GM19438 (cell line): ENCODE data around the gene CALD1.

Experiments used
- ATAC-seq: cut with Tn5 transposase; IDR thresholded peaks from one replicate; pipeline ENCODE4 v1.9.1; 2021; ENCODE audit warnings: low read depth; ENCODE audit not compliant: unreplicated experiment

CALD1 gene

GRCh38 chr7:134784251-134785049 lies 5.0 kb downstream of the CALD1 start:
- no peak for ATAC-seq

GRCh38 chr7:134785842-134786241 lies 6.4 kb downstream of the CALD1 start:
- no peak for ATAC-seq

DNA sequence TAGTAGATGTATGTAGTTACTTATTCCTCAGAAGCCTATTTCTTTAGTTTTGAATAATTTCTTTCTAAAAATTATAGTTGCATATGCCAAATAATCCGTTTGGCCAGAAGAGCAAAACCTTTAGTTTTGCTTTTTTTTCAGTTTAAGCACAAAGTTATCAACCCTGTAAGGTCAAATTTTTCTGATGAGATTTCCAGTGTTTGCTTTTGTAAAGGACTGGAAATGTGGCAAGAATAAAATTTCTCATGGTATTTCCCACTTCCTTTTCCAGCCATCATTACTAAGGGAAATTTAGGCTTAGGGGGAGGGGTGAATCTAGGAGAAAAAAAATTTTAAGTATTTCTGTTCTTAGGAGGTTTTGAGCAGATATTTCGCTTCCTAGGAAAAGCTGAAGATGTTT lies 7.6 kb downstream of the CALD1 start:
- ATAC-seq: no peak

DNA sequence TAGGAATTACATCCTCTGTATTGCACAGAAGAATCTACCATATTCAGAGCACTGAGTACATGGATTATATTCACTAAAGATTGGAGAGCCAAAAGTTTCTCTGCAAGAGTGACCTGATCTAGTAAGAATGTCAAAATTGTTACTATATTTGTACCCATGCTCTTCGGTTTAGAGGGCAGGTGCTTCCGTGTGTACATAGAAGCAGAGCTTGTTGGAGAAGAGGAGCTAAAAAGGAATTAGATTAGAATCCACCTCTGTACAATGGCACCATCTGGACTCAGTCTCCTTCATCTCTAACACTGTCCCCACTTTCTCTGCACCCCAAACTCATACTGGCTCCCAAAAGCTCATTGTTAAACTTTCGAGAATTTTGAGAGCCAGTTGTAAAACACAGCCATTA lies 8.3 kb downstream of the CALD1 start:
- no peak for ATAC-seq

GRCh38 chr7:134788191-134788590 lies 8.8 kb downstream of the CALD1 start:
- ATAC-seq: no peak

GRCh38 chr7:134789967-134790685 lies 10.7 kb downstream of the CALD1 start:
- no peak for ATAC-seq

- ATAC-seq: no peak
Observed at GRCh38 chr7:134792968-134793367, 13.5 kb downstream of the CALD1 start.

- ATAC-seq: no peak
Observed at GRCh38 chr7:134795231-134795630, 15.8 kb downstream of the CALD1 start.

DNA sequence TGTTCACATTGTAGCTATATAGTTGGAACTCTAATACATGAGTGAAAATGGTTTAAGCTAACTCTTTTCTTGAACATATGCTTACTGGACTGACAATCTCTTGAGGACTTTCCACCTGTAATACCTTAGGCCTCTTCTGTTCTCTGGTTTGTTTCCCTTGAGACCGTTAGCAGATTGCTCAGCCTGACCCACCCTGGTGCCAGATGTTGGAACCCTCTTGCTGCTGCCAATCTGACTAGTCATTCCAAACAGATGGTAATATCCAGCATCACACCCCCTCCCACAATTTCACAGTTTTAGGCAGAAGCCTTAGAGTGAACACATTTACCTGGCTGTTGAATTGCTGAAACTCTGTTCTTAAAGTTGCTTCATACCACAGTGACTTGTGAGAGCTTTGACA lies 18.7 kb downstream of the CALD1 start:
- ATAC-seq: no peak

DNA sequence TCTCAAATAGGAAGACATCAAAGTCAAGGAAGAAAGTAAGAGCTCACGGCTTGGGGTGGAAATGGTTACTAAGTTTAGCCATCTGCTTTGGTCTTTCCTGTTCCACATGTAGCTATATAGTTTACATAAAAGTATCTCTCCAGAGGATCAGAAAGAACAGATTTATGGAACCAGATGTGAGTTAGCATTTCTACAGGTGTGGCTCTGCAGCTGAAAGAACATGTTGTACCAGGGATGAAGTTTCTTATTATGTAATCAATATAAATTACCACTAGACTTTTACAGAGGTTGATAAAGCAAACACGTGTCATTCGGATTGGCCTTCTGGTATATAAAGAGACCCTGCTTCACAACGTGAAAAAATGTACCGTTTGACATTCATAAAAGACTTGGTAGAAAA lies 19.9 kb downstream of the CALD1 start:
- ATAC-seq: no peak

DNA sequence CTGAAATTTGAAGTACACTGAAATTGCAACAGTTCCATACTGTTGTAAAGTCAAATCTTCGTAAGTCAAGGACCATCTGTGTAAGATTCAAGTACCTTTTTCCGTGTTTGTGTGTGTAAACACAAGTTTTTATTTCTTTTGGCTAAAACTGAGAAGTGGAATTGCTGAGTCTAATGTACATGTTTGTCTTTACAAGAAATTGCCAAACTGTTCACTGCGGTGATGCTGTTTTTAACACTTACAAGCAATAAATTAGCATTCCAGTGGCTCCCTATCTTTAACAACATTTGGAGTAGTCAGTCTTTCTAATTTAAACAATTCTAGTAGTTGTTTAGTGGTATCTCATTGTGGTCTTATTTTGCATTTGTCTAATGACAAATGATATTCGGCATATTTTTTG lies 23.3 kb downstream of the CALD1 start:
- ATAC-seq: no peak

- ATAC-seq: no peak
Observed at GRCh38 chr7:134804351-134804750, 24.9 kb downstream of the CALD1 start.

DNA sequence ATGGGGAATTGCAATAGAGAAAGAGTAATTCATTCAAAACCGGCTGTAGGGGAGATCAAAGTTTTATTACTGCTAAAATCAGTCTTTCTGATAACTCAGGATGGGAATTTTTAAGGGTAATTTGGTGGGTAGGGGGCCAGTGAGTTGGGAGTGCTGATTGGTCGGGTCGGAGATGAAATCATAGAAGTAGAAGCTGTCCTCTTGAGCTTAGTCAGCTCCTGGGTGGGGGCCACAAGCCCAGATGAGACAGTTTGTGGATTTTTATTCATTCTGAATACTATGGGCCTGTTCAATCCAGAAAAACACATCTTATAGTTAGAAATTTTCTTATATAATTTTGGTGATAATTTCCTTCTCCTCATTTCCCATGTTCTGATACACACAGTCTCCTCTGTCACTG lies 25.4 kb downstream of the CALD1 start:
- ATAC-seq: no peak

DNA sequence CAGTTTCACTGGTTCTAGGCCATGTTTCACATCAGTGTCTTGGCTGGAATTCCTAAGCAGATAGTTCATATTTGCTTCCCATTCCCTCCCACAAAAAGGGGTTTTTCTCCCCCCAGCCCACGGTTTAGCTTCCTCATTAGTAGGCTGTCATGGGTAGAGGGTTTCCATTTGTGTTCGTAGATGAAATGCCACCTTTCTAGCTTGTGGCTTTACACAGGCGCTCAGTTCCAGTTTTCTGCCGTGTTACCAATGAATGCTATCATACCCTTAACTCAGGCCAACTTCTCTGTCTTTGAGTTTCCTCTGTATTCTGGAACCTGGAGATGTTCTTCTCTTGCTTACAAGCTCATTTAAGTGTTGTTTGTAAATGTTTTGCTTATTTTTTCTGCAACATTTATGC lies 26.8 kb downstream of the CALD1 start:
- no peak for ATAC-seq

DNA sequence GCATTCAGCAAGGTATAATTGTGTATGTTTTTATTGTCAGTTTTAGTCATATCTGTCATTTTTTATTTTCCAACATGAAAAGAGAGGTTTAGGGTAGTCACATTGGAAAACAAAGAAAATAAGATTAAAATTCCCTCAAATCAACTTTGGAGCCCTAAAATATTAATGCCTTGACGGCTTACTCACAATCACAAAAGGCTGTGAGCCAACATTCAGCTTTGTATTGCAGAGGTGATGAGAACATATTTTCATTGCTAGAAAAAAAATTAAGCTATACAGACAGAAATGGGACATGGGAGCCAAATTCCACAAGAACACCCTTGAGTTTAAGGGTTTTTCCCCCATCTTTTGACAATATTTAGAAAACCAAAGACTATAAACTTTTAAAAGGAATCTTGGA lies 30.2 kb downstream of the CALD1 start:
- ATAC-seq: no peak

GRCh38 chr7:134811765-134812164 lies 32.3 kb downstream of the CALD1 start:
- no peak for ATAC-seq

DNA sequence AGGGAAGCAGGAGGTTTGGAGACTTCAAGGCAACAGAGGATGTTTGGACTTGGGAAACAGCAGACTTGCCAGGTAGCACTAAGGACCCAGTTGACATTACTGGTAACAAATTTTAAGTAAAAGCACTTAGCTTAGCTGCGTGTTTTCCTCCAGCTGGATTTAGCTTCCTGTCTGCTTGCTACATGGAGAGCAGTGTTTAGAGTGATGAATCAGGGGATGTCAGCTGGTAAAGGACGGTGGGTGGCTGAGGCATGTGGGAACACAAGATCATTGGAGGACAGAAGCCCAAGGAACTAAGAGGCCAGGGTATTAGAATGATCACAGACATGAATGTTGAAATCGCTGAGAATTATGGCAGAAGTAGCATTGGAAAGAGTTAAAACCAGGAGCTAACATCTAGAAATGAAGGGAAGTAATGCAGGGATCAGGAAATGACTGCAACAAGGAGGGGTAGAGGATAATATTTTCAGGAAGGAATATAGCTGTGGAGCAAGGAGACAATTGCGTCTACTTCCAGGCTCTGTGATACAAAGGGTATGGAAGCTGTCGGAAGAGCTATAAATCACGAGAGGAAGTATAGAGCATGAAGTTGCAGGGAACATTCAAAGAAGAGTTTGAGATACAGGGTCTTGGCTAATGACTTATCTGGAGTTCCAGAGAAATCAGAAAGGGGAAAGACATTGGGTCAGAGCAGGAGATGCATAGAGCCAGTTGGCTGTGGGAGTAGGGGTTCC lies 34.4 kb downstream of the CALD1 start:
- ATAC-seq: no peak

GRCh38 chr7:134814730-134815364 lies 35.4 kb downstream of the CALD1 start:
- no peak for ATAC-seq

DNA sequence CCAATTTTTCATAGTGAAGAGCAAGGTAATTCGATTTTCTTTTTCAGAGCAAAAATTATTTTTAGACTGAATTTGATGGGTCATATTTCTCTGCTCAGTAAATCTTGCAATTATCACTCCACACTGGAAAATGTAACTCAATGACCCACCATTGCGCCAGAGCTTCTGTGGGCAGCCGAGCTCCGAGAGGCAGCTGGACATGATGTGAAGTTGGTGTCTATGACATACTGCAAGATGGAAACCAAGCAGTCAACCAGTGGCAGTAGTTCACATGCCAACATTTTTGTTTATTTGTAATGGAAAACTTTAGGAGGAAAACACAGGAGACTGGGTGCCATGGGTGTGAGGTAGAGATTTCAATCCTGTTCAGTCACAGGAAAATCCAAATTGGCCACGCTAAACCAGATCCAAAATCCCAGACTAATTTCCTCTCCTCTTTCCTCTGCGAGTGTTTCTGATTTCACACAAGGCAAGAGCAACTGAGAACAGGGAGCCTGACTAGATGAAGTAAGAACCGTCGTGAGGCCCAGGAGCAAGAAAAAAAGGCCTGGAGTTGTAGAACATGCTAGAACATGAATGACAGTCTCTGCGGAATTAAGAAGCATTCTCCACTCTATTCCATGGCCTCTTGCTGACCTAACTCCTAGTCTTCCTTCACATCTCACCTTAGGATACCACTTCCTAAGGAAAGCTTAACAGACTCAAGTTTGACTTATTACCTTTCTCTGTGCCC lies 39.3 kb downstream of the CALD1 start:
- no peak for ATAC-seq

GRCh38 chr7:134819401-134819800 lies 40.0 kb downstream of the CALD1 start:
- no peak for ATAC-seq
